22Rv1 (cell line): ENCODE results near the gene BARX1.

ENCODE experiments used
- ZFX ChIP-seq: fragments of 450-650 bp; IDR thresholded peaks from 2 replicates; pipeline ENCODE4 v1.6.1; 2017; ENCODE audit warnings: antibody characterized with exemption, borderline replicate concordance
- TF ChIP-seq, protein P1 (sequence below): fragments of 450-650 bp; IDR thresholded peaks from 2 replicates; pipeline ENCODE4 v1.5.1; 2017; ENCODE audit warnings: mild to moderate bottlenecking

DNA sequence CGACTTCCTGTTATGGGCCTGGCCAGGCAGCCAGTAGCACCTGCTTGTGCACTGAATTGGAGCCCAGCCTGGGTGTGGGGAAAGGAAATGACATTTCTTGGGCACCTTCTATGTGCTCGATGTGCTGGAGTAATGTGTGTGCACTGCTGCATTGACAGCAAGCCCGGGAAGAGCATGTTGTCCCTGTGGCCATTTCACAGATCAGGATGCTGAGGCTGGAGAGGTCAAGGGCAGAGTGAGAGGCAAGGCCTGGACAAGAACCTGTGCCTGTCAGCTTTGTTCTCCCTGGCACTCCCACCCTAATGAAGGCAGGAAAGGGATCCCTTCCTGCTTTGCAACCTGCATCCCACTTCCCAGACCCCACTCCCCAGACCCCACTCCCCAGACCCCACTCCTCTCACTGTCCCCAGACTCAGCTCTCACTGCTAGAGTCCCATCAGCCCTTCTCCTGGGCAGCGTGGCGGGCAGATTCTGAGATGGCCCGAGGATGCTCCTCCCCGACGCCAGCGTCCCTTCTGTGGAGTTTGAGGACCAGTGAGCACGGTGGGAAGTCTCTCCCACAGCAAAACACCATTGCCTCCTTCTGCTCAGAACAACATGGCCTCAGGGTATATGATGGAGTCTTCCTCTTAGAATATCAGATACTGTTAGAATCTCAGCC, 49.6 kb downstream of the BARX1 start:
- TF ChIP-seq, protein P1, sequence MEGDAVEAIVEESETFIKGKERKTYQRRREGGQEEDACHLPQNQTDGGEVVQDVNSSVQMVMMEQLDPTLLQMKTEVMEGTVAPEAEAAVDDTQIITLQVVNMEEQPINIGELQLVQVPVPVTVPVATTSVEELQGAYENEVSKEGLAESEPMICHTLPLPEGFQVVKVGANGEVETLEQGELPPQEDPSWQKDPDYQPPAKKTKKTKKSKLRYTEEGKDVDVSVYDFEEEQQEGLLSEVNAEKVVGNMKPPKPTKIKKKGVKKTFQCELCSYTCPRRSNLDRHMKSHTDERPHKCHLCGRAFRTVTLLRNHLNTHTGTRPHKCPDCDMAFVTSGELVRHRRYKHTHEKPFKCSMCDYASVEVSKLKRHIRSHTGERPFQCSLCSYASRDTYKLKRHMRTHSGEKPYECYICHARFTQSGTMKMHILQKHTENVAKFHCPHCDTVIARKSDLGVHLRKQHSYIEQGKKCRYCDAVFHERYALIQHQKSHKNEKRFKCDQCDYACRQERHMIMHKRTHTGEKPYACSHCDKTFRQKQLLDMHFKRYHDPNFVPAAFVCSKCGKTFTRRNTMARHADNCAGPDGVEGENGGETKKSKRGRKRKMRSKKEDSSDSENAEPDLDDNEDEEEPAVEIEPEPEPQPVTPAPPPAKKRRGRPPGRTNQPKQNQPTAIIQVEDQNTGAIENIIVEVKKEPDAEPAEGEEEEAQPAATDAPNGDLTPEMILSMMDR = no peak
- no peak for TF ChIP-seq ZFX
